Measurements from ENCODE around the gene EMP3.

- no peak; the same call in 1 of the 2 replicates for TF ChIP-seq POLR2AphosphoS2 (IDR thresholded peaks at IDR 0.05; ENCODE audit: low read length)
- TF ChIP-seq ZNF780A (CRISPR knock-in tag; IDR thresholded peaks at IDR 0.05), result no peak
- TF ChIP-seq PRPF4 (IDR thresholded peaks at IDR 0.05; ENCODE audit: insufficient read depth, low read depth, low read length, poor library complexity, severe bottlenecking), result no peak
- TF ChIP-seq NFE2 (IDR thresholded peaks at IDR 0.05; ENCODE audit: low read depth), result no peak
- no peak for TF ChIP-seq RFX5 (IDR thresholded peaks at IDR 0.05; ENCODE audit: low read depth, low read length)
- TF ChIP-seq SNAPC5 (CRISPR knock-in tag; IDR thresholded peaks at IDR 0.05), result no peak
- TF ChIP-seq, protein P1, sequence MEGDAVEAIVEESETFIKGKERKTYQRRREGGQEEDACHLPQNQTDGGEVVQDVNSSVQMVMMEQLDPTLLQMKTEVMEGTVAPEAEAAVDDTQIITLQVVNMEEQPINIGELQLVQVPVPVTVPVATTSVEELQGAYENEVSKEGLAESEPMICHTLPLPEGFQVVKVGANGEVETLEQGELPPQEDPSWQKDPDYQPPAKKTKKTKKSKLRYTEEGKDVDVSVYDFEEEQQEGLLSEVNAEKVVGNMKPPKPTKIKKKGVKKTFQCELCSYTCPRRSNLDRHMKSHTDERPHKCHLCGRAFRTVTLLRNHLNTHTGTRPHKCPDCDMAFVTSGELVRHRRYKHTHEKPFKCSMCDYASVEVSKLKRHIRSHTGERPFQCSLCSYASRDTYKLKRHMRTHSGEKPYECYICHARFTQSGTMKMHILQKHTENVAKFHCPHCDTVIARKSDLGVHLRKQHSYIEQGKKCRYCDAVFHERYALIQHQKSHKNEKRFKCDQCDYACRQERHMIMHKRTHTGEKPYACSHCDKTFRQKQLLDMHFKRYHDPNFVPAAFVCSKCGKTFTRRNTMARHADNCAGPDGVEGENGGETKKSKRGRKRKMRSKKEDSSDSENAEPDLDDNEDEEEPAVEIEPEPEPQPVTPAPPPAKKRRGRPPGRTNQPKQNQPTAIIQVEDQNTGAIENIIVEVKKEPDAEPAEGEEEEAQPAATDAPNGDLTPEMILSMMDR (IDR thresholded peaks at IDR 0.05 in 2 of 3, conservative IDR thresholded peaks at IDR 0.05 in 1 of 3; ENCODE audit: insufficient read depth in 2 of 3, low read depth in 1 of 3, low read length in 3 of 3), result no peak
- no peak for TF ChIP-seq CBFB (CRISPR knock-in tag; IDR thresholded peaks at IDR 0.05)
- TF ChIP-seq EP300 (IDR thresholded peaks at IDR 0.05; ENCODE audit: low read length), result no peak
- no peak for TF ChIP-seq MECOM (CRISPR knock-in tag; IDR thresholded peaks at IDR 0.05)
- TF ChIP-seq HMG20B (CRISPR knock-in tag; IDR thresholded peaks at IDR 0.05), result no peak
- TF ChIP-seq CBX2 (IDR thresholded peaks at IDR 0.05; ENCODE audit: insufficient read depth, low read length, poor library complexity, severe bottlenecking), result no peak
These were observed 7.0 kb downstream of the EMP3 start for GRCh38 chr19:48332351-48332661.

Data from K562 (cell line).